ES-I3 (cell line): Measurements from ENCODE around the gene PRELP.

ENCODE experiments used
- H3K36me3 ChIP-seq: 2 replicates; pipeline ENCODE4 v1.6.1; 2013; ENCODE audit warnings: mild to moderate bottlenecking, low read length, control low read depth, moderate library complexity; ENCODE audit not compliant: insufficient read depth
- H3K4me1 ChIP-seq: 2 replicates; pipeline ENCODE4 v1.6.1; 2013; ENCODE audit warnings: mild to moderate bottlenecking, control low read depth, low read length; ENCODE audit not compliant: insufficient read depth
- H3K9ac ChIP-seq: 2 replicates; pipeline ENCODE4 v1.6.1; 2013; ENCODE audit warnings: low read depth, mild to moderate bottlenecking, low read length, moderate library complexity
- H3K9me3 ChIP-seq: 2 replicates; pipeline ENCODE4 v1.6.1; 2013; ENCODE audit warnings: mild to moderate bottlenecking, low read length, moderate library complexity; ENCODE audit not compliant: control insufficient read depth, insufficient read depth

The PRELP gene

DNA sequence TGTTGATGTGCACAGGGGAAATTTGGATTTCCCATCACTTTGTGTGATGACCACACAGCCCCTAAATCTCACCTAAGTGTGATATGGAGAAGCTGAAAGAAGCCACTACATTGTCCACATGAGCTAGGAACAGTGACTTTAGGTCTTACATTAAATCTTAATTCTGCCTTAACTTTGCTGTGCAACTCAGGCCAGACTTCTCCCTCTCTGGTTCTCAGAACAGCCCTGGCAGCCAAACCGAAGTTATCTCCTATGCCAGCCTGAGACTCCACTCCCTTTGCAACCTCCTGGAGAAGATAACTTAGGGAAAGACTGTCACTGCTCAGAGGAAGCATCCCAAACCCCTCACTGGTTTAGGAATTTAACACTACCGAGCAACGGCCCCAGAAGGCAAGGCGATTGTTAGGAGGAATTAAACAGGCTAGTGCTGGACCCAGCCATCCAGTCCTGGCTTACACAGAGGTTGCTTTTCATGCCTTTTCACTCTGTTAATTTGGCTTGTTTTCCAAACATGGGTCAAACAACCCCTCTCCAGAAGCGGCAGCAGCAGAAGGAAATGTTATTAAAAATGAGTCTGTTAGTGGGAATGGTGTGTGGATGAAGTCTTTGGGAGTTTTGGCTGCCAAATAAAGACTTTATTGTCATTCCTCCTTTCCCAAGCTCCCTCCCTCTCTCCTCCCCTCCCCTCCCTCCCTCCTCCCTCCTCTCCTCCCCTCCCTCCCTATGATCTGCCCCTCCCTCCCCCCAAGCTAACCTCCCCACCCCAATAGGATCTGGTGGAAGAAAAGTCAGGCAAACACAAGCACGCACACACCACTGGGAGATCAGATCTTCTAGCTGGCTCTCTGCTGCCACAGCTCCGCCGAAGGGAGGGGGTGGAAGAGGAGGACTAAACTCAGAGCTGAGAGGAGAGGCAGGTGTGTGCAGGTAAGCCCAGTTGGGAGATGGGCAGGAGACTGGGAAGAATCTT is at the start of gene PRELP:
Gene PRELP, plus strand, starts transcription at position 795 of the 970 bp plus-strand sequence. CDS start 7,379 bp downstream, outside the sequence.
- Histone ChIP-seq H3K4me1 (peaks cover 12% of the 10 kb centered on the region), H3K36me3 (no peaks in the 10 kb centered on the region), H3K9me3 (no peaks in the 10 kb centered on the region), H3K9ac (peak within 1 kb of the TSS; percentile 1; the same call in 1 of the 2 replicates)

DNA sequence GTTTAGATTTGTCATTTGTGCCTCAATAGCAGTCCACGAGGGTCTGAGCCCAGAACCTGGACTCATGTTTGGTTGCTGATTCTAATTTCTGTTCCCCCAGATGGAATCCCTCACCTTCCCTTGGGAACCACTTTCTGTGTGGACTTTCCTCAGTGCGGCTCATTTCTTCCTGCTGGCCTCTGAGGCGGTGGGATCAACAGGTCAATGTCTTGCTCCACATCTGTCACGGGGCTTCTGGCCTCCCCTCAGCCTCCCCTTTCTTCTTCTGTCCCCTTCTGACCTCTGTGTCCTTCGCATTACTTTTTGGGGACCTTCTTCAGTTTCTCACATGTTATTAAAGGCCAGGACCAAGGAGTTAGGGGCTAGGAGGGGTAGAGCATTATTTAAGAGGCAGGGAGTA is 49.2 kb upstream of the PRELP start:
- H3K9me3 ChIP-seq, result no peaks in the 10 kb centered on the region
- no peak overlapping the region for H3K9ac ChIP-seq
- no peaks in the 10 kb centered on the region for H3K4me1 ChIP-seq
- H3K36me3 ChIP-seq, result no peaks in the 10 kb centered on the region

DNA sequence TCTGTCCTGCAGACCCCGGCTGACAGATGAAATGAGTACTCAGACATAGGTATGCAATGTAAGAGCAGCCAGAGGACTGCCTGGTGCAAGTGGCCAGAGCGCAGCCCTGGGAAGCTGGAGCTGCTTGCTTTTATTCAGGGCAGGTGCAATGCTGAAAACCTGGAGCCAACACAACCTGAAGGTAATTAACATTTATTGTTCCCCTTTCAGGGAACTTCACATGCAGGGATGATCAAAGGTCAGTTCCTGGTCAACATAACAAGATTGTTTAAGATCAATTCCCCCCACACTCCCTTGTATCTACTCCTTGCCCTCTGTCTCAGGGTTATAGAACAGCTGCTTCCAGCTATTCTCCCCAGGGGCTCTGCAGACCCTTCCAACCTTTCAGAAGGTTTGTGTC is 48.7 kb upstream of the PRELP start:
- H3K4me1 ChIP-seq, result no peaks in the 10 kb centered on the region

DNA sequence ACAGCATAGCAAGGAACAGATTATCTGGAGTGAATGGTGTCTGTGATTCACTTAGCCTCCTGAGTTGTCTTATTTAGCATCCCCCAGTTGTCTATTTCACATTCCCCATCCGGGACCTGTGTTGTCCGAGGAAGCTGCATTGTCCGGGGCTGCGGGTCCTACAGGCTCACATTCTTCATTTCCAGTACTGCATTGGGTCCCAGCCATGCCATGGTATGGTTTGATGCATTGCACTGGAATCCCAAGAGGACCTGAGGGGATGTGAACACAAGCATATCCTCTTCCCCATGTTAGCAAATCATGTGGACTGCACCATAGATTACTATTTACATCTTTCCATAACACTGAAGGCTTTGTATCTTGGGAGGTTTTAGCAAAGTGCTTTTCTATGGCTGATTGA is 48.2 kb upstream of the PRELP start:
- no peaks in the 10 kb centered on the region for H3K9me3 ChIP-seq
- no peaks in the 10 kb centered on the region for H3K36me3 ChIP-seq
- no peaks in the 10 kb centered on the region for H3K4me1 ChIP-seq
- H3K9ac ChIP-seq, result no peak overlapping the region

More for the DNA sequence above, 48.7 kb upstream of the PRELP start:
- H3K36me3 ChIP-seq, result no peaks in the 10 kb centered on the region
- no peak overlapping the region for H3K9ac ChIP-seq
- no peaks in the 10 kb centered on the region for H3K9me3 ChIP-seq

DNA sequence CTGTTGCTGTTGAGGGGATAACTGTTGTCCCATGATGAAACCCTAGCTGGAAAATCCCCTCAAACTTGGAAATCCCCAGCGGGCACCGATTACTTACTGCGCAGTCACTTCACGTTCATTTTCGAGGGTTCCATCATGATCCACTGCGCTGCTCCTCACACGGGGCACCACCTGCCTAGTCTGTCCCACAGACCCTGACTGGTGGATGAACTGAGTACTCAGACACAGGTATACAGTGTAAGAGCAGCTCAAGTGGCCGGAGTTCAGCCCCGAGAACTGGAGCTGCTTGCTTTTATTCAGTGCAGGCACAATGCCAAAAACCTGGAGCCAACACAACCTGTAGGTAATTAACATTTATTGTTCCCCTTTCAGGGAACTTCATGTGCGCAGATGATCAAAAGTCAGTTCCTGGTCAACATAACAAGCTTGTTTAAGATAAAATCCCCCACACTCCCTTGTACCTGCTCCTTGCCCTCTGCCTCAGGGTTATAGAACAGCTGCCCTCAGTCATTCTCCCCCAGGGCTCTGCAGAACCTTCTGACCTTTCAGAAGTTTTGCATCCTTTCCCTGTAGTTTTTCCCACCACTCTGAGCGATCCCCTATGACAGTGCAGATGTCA is 46.5 kb upstream of the PRELP start:
- Histone ChIP-seq H3K9ac (no peak overlapping the region), H3K4me1 (no peaks in the 10 kb centered on the region), H3K9me3 (no peaks in the 10 kb centered on the region), H3K36me3 (no peaks in the 10 kb centered on the region)

DNA sequence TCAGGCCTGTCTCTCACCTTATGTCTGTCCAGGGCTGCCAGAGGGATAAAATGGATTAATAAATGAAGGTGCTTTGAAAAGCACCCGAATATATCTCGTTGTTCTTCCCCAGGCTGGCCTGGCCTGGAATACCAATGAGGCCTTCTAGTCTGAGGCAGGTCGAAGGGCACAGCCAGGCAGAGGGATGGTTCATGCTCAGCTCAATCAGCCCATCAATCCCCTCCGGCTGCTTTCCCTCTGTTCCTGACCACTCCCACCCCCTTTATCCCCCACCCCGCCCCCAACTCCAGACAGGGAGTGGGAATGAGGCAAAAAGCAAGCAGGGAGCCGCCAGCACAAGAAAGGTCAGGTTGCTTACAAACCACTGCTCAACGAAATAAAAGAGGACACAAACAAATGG is 40.0 kb upstream of the PRELP start:
- no peaks in the 10 kb centered on the region for H3K36me3 ChIP-seq
- H3K9ac ChIP-seq, result no peak overlapping the region
- no peaks in the 10 kb centered on the region for H3K4me1 ChIP-seq
- H3K9me3 ChIP-seq, result no peaks in the 10 kb centered on the region

DNA sequence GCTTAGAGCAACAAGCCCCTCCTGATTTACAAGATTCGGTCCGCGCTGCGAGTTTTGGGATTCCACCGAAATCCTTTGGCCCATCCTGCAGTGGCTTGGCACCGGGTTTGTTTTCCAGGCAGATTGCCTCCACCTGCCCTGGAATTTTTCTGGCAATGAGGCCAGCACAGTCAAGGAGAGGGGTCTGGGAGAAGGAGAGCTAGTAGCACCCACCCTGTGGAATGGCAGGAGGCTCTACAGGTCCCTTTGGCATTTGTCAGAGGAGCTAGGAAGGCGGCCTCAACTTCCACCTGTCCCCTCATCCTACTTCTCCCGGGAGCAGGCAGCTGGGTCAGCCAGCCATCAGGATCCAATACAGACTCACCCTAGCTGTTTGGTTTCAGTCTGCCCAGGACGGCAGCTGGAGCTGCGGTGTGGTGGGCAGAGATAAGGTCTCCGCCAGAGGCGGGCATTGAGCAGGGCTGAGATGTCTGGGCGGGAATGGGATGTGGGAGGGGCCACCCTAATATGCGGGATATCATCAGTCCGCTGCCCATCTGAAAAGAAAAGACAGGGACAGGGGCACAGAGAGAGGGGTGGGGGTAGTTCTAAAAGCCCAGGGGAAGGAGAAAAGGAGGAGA is 37.8 kb upstream of the PRELP start:
- H3K4me1 ChIP-seq, result 0 out of 2 replicates have a peak, but pooled peaks cover 2% of the 10 kb centered on the region
- no peaks in the 10 kb centered on the region for H3K36me3 ChIP-seq
- H3K9ac ChIP-seq, result no peak overlapping the region
- no peaks in the 10 kb centered on the region for H3K9me3 ChIP-seq

DNA sequence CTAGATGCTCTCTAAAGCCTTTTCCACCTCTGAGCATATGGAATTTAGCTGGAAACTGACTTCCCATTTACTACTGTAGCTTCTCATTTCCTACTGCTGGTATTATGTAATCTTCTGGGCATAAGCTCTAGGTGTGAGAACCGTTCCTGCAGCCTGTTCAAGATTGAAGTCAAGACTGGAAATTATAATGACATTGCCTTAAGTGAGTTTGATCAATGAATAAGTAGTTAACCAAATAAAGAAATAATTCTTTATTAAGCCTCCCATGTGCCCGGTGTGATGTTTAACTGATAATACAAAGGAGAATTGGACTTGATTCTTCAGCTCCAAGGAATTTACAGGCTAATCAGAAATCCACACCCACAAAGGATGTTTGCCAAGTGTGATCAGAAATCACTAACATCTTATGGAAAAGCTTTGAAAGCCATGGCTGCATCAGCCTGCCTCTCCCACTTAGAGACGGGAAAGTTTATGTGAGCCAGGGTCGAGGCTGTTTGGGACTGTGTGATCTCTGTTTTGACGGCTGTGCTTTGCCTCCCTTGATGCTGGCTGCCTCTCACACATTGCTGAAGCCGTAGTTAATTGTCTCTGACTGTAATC is 36.4 kb upstream of the PRELP start:
- Histone ChIP-seq H3K36me3 (no peaks in the 10 kb centered on the region), H3K9ac (no peak overlapping the region), H3K9me3 (no peaks in the 10 kb centered on the region), H3K4me1 (peaks cover 6% of the 10 kb centered on the region)

DNA sequence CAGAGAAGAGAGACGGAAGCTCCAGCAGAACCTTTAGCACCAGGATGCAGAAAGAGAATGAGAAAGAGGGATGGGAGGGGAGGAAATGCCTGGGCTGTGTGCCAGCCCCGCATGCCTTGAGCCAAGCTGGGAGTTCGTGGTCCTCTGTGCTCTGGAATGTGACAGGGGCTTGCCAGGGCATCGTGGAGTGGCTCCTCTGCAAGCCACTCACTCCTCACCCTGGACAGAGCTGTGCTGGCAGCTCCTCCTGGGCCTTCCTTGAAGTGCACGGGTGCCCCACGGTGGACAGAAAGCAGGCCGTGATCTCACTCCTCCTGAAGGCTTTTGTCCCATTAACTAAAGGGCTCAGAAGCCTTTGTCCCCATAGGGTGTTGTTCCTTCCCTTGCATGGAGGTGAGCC is 34.8 kb upstream of the PRELP start:
- Histone ChIP-seq H3K9ac (no peak overlapping the region), H3K36me3 (no peaks in the 10 kb centered on the region), H3K9me3 (peaks cover 8% of the 10 kb centered on the region; the same call in 1 of the 2 replicates), H3K4me1 (peaks cover 6% of the 10 kb centered on the region)

DNA sequence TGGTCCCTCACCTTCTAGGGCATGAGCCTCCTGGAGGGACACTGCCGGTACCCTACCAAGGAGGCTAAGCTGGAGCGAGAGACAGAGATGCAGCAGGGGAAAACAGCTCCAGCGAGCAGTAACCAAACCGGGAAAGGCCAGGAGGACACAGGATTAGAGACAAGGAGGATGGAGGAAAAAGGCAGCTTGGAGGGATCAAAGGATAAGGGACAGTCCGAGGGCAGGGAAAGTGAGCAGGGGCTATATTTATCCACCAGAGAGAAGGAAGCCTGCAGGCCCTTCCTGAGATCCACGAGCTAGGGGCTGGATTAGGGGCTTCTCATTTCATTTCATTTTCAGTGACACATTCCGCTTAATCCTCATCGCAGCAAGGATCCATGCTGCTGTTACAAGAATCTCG is 33.8 kb upstream of the PRELP start:
- Histone ChIP-seq H3K4me1 (peaks cover 6% of the 10 kb centered on the region), H3K36me3 (no peaks in the 10 kb centered on the region; the same call in 1 of the 2 replicates), H3K9ac (no peak overlapping the region), H3K9me3 (peaks cover 8% of the 10 kb centered on the region; the same call in 1 of the 2 replicates)

DNA sequence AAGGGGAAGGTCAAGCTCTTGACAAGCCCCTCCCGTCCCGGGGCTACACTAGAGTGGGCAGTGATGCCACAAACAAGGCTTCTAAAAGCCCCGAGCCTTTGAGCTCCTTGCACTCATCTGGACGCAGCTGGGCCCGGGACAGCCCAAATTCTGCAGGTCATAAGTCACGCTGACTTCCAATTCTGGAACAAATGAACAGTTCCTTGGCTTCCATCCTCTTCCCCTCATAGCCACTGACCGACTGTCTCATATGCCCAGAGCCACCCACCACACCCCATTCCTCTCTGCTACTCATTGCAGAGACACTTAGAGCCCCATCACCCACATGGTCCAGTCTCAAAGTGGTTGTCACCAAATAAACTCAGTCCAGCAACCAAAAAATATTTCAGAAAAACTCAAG is 32.8 kb upstream of the PRELP start:
- Histone ChIP-seq H3K36me3 (no peaks in the 10 kb centered on the region; the same call in 1 of the 2 replicates), H3K4me1 (peaks cover 6% of the 10 kb centered on the region), H3K9ac (no peak overlapping the region), H3K9me3 (peaks cover 8% of the 10 kb centered on the region; the same call in 1 of the 2 replicates)

DNA sequence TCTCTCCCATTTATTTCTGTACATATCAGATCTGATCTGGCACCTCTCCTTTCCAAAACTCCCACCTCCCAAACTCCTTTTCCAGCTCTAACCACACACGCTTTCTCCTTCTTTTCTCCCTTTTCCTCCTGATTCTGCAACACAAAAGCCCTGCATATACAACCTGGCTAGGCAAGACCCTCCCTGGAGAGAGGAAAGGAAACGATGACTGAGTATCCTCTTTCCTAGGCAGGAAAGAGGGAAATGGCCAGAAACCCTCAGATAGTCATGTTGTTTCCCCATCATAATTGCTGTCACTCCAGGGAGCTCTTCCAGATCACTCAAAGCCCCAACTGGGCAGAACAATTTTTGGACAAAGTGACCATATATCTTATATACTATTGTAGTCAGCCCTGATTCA is 32.3 kb upstream of the PRELP start:
- peaks cover 6% of the 10 kb centered on the region for H3K4me1 ChIP-seq
- H3K9ac ChIP-seq, result no peak overlapping the region
- peaks cover 8% of the 10 kb centered on the region; the same call in 1 of the 2 replicates for H3K9me3 ChIP-seq
- no peaks in the 10 kb centered on the region; the same call in 1 of the 2 replicates for H3K36me3 ChIP-seq

DNA sequence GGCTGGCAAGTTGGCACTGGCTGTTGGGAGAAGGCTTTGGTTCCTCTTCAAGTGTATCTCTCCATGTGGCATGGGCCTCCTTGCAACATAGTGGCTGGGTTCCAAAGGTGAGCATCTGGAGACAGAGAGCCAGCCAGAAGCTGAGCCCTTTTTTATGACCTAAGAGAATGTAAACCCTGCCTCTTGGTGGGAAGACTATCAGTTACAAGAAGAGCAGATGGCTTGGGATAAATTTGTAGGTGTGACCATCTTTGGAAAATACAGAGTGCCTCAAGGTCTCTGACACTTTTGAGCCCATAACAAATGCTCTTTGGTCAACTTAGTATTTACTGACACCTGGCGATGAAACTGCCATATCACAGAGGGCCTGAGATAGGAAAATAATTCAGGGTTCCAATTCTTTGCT is 31.4 kb upstream of the PRELP start:
- Histone ChIP-seq H3K9me3 (peaks cover 8% of the 10 kb centered on the region; the same call in 1 of the 2 replicates), H3K4me1 (peaks cover 6% of the 10 kb centered on the region), H3K9ac (no peak overlapping the region), H3K36me3 (no peaks in the 10 kb centered on the region; the same call in 1 of the 2 replicates)

DNA sequence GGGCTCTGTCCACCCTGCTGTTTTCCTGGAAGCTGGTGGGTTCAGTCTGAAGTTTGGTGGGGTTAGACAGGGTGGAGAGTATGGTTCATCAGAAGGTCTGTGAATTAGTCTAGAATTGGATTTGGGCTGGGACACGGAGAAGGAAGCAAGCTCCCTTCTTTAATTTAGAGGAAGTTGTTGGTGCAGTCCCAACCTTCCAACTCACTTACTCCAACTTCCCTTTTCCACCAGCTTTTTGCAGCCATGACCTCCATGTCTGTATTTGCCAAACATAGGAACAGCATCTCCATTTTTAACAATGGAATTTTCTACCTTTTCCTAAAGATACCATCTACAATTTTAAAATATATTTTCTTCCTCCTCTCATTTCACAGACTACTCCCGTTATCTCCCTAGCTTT is 28.5 kb upstream of the PRELP start:
- H3K36me3 ChIP-seq, result no peaks in the 10 kb centered on the region; the same call in 1 of the 2 replicates
- peaks cover 8% of the 10 kb centered on the region; the same call in 1 of the 2 replicates for H3K9me3 ChIP-seq
- peaks cover 12% of the 10 kb centered on the region for H3K4me1 ChIP-seq
- no peak overlapping the region for H3K9ac ChIP-seq
